CD4-positive, alpha-beta T cell treated with Interleukin-15 for 1 hour (primary cell): Measurements from ENCODE around the gene AKT2.

Experiments
- DNase-seq: peaks from one replicate; pipeline ENCODE4 v3.0.0-alpha.2; 2020

The AKT2 gene

GRCh38 chr19:40249201-40249600 is 35.9 kb downstream of the AKT2 start:
- DNase-seq: no peak

- no peak for DNase-seq
These were observed 37.3 kb downstream of the AKT2 start for GRCh38 chr19:40247735-40248262.

GRCh38 chr19:40247178-40247577 is 38.0 kb downstream of the AKT2 start:
- no peak for DNase-seq

- DNase-seq: no peak
These were observed 38.7 kb downstream of the AKT2 start for GRCh38 chr19:40246292-40247073.

GRCh38 chr19:40245506-40246128 is 39.5 kb downstream of the AKT2 start:
- DNase-seq: no peak

GRCh38 chr19:40244579-40245317 is 40.4 kb downstream of the AKT2 start:
- no peak for DNase-seq

GRCh38 chr19:40243181-40243580 is 42.0 kb downstream of the AKT2 start:
- DNase-seq: no peak

- DNase-seq: no peak
These were observed 42.7 kb downstream of the AKT2 start for GRCh38 chr19:40242480-40242879.

GRCh38 chr19:40241809-40242384 is 43.2 kb downstream of the AKT2 start:
- no peak for DNase-seq

GRCh38 chr19:40241125-40241808 is 43.9 kb downstream of the AKT2 start:
- no peak for DNase-seq

GRCh38 chr19:40240332-40240731 is 44.8 kb downstream of the AKT2 start:
- DNase-seq: no peak

- no peak for DNase-seq
These were observed 45.5 kb downstream of the AKT2 start for GRCh38 chr19:40239415-40240226.

- DNase-seq: no peak
These were observed 46.4 kb downstream of the AKT2 start for GRCh38 chr19:40238775-40239174.

GRCh38 chr19:40237791-40238190 is 47.4 kb downstream of the AKT2 start:
- no peak for DNase-seq

GRCh38 chr19:40236366-40236765 is 48.8 kb downstream of the AKT2 start:
- no peak for DNase-seq

- DNase-seq: no peak
These were observed 49.2 kb downstream of the AKT2 start for GRCh38 chr19:40236026-40236355.

GRCh38 chr19:40235238-40236025 is 49.7 kb downstream of the AKT2 start:
- no peak for DNase-seq

GRCh38 chr19:40234429-40235237 is 50.5 kb downstream of the AKT2 start:
- DNase-seq: no peak

- no peak for DNase-seq
These were observed 51.2 kb downstream of the AKT2 start for GRCh38 chr19:40233811-40234389.
